NCI-H187 treated with DMSO at 0.1 percent for 48 hours (cell line): ENCODE measurements around the gene SNX17.

ENCODE experiments used
- DNase-seq: peaks from one replicate; lab custom pipeline; 2025; lab: John Stamatoyannopoulos, UW

SNX17 gene

GRCh38 chr2:27363933-27364332 is 6.5 kb upstream of the SNX17 start:
- no peak for DNase-seq

GRCh38 chr2:27369471-27370025 is 868 bp upstream of the SNX17 start:
- DNase-seq: no peak

- no peak for DNase-seq
These were observed 602 bp downstream of the SNX17 start for GRCh38 chr2:27370816-27371620.

- no peak for DNase-seq
These were observed 2.5 kb downstream of the SNX17 start for GRCh38 chr2:27372937-27373336.

- no peak for DNase-seq
These were observed 3.2 kb downstream of the SNX17 start for GRCh38 chr2:27373567-27373966.

- no peak for DNase-seq
These were observed 5.2 kb downstream of the SNX17 start for GRCh38 chr2:27375513-27376099.

GRCh38 chr2:27376151-27376865 is 5.9 kb downstream of the SNX17 start:
- no peak for DNase-seq

- DNase-seq: no peak
These were observed 6.6 kb downstream of the SNX17 start for GRCh38 chr2:27376866-27377617.

GRCh38 chr2:27377618-27378095 is 7.2 kb downstream of the SNX17 start:
- DNase-seq: no peak

GRCh38 chr2:27378096-27378808 is 7.8 kb downstream of the SNX17 start:
- no peak for DNase-seq

- no peak for DNase-seq
These were observed 8.4 kb downstream of the SNX17 start for GRCh38 chr2:27378809-27379290.

- no peak for DNase-seq
These were observed 9.0 kb downstream of the SNX17 start for GRCh38 chr2:27379383-27379835.

- no peak for DNase-seq
These were observed 9.6 kb downstream of the SNX17 start for GRCh38 chr2:27379836-27380625.

GRCh38 chr2:27380626-27381545 is 10.5 kb downstream of the SNX17 start, which contains the start of gene ZNF513:
ZNF513 (minus strand) TSS chr2:27380734; CDS start chr2:27380526, 208 bp downstream.
- DNase-seq: peak; percentile 75

GRCh38 chr2:27381577-27382181 is 11.3 kb downstream of the SNX17 start:
- DNase-seq: no peak

GRCh38 chr2:27390822-27391679 is 20.6 kb downstream of the SNX17 start:
- no peak for DNase-seq

- DNase-seq: no peak
These were observed 22.8 kb downstream of the SNX17 start for GRCh38 chr2:27393225-27393624.
